Stimulated activated CD4-positive, alpha-beta T cell treated with anti-CD3 and anti-CD28 coated beads, Interleukin-1b, Interleukin-23, amount 100 ng/mL, for 48 hours (primary cell): Measurements from ENCODE around the gene NBAS.

Experiments used
- DNase-seq: peaks from one replicate; pipeline ENCODE4 v3.0.0-alpha.2; 2020

The NBAS gene

GRCh38 chr2:15560988-15561573 is at the start of gene NBAS:
Gene NBAS (minus strand): TSS chr2:15561334. CDS start chr2:15561304, 30 bp downstream.
- peak; percentile 76 for DNase-seq

DNA sequence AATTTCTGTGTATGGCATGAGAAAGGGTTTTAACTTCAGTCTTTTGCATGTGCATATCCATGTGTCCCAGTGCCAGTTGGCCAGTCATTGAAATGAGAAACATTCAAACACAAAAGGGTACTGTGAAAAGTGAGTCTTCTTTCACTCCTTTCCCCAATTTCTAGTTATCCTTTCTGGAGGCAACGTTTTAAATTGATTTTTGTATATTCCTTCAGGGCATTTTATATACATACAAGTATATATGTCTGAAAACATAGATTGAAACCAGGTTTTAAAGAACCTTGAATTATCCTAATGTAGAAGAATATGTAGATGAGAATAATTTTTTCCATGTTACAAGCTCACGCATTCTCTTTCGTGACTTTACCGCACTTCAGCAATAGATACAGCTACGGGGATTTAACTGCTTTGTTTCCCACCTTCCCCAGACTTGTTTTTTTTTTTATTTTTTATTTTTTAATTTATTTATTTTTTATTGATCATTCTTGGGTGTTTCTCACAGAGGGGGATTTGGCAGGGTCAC is 49.4 kb upstream of the NBAS start:
- DNase-seq: no peak

DNA sequence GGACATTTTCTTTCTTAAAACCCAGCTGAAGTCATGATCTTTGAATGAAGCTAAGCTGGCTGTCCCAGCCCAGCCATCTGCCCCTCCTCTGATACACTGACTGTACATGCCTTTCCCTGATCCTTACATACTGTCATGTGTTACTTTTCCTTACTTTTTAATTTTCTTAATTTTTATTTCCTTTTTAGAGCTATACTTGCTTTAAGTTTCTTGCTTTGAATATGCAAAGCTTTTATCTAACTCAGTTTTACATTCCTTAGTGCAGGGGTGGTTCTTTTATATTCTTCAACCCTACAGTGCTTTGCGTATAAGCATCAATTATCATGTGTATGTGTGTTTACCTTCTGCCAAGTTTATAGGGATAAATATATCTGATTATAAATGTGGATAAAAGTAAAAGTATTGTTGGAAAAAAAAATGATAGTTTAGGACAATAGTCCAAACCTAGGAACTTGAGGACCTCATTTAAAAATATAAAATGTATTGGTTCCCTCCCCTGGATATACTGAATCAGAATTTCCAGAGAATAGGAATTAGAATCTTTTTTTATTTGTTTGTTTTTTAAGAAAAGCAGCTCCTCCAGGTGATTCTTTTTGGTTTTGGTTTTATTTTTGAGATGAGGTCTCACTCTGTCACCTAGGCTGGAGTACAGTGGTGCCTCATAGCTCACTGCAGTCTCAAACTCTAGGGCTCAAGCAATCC is 48.4 kb upstream of the NBAS start:
- DNase-seq: no peak

DNA sequence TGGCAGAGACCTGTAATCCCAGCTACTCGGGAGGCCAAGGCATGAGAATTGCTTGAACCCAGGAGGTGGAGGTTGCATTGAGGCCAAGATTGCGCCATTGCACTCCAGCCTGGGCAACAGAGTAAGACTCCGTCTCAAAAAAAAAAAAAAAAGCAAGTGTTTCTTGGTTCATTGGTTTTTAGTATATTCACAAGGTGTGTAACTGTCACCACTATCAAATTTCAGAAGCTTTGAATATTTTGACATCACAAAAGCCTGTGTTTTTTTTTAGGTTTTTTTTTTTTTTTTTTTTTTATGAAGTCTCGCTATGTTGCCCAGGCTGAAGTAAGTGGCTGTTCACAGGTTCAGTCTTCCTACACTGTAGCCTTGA is 47.2 kb upstream of the NBAS start:
- DNase-seq: no peak

DNA sequence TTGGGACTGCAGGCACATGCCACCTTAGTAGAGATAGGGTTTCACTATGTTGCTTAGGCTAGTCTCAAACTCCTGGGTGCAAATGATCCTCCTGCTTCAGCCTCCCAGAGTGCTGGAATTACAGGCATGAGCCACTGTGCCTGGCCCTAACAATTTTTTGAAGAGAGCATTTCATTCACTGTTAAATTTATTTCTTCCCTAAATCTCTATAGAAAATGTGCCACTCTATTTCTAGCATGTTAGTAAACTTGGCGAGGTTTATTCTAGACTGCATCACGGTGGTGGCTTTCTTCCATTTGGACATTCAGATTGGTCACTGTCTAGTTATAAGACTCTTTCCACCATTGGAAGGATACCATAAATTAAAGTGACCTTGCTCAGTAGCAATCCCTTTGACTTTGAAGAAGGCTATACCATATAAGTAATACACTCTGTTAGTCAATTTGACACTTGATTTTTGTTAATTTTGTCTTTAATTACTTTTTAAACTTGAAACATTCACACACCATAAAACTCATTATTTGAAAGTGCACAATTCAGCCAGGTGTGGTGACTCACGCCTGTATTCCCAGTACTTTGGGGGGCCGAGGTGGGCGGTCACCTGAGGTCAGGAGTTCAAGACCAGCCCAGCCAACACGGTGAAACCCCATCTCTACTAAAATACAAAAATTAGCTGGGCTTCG is 46.7 kb upstream of the NBAS start:
- DNase-seq: no peak

DNA sequence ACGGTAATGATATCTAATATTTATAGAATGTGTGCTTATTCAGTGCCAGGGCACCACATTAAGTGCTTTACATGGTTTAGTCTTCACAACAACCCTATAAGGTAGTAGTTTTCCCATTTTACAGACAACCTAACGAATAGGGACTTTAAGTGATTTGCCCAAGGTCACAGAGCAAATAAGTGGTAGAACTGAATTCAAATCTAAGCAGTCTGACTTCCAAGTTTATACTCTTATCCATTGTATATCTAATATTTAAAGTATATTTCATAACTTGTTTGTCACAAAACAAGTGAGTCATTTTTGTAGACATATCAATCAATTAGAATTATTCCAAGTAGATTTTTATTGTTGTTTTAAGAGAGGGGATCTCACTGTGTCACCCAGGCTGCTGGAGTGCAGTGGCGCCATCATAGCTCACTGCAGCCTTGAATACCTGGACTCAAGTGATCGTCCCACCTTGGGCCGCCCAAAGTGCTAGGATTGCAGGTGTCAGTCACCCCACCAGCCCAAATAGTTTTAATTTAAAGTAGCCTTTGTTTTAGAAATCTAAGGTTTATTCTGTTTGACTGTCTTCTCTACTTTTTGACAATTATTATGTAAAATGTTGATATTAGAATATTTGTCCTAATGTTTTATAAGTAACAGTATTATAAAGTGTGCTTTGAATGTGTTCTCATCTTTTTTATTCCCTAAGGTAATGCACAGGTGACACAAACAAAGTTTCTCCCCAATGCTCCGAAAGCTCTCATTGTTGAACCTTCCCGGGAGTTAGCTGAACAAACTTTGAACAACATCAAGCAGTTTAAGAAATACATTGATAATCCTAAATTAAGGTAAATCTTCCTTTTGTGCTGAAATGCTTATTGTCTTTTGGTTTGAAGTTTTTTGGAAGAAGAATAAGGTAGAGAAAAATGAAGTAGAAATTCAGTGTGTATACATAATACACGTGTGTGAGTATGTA is 45.6 kb upstream of the NBAS start:
- no peak for DNase-seq

DNA sequence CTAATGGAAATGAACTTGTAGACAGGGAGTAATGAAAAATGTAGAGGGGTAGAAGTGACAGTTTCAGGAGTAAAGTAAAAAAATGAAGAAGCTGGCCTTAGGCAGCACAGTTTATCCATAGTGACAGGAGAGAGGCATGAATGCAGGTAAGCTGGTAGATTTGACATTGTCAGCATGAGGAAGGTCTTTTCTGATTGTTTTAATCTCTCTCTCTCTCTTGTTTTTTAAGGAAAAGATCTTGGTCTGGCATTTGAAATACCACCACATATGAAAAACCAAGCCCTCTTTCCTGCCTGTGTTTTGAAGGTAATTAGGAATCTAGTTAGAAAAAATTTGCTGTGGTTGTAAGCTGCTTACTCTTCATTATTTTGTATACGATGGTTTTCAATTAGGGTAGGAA is 44.6 kb upstream of the NBAS start:
- DNase-seq: no peak

- DNase-seq: no peak
Measured at GRCh38 chr2:15603948-15604347, 42.8 kb upstream of the NBAS start.

DNA sequence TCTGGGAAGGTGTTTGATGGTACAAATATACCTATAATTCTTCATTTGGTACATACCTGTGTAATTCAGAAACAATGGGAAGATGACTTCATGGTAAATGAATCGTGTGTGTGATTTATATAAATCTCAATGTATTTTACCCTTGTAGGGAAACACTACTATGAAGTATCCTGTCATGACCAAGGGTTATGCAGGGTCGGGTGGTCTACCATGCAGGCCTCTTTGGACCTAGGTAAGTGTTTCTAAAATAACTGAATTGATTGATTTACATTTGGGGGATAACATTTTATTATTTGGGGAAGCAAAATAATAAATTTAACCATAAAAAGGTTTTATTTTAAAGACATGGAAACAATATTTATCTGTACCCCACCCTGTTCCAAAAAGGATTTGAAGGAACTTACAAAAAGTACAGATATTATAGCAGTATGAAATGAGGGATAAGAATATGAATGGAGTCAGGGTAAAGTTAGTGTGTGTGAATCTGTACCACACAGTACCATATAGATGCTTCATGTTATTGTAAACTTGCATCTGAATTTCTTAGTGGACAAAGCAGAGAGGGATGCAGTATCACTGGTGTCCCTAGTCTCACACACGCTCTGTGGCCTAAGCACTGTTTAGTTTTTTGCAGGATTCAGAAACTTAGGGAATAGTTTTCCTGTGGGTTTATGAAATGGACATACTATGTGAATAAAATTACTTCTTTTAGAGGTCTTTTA is 42.1 kb upstream of the NBAS start:
- no peak for DNase-seq

GRCh38 chr2:15602393-15602792 is 41.3 kb upstream of the NBAS start:
- no peak for DNase-seq

DNA sequence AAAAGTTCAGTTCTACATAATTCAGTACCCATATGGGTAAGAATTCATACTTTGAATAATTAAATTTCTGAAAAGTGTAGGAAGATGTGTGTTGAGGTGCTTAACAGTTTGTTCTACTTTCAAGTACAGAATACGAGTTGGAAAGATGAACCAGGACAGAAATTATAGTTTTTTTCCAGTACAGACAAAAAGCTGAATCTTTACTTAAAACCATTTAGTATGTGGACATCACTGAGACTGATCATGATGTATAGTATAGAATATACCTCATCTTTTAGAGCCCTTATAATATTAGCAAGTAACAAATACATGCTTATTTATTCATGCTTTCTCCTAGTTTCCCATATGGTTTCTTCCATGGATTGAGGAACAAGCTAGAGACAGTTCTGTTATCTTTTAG is 40.5 kb upstream of the NBAS start:
- no peak for DNase-seq

DNA sequence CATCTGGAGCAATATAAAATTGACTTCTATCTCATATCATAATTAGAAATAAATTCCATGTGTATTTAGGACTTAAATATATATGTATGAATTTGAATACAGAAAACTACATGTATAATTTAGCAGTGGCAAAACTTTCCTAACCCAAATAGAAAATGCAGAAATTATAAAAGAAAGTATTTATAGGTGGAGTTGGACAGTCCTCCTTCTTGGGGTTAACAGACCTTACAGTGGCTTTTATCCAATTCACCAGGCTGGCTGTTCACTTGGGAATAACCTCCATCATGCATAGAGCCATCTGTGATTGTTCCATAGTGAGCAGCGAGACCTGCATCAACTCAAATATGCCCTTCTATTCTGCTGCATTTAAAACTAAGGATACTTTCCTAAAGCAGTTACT is 38.9 kb upstream of the NBAS start:
- DNase-seq: no peak

DNA sequence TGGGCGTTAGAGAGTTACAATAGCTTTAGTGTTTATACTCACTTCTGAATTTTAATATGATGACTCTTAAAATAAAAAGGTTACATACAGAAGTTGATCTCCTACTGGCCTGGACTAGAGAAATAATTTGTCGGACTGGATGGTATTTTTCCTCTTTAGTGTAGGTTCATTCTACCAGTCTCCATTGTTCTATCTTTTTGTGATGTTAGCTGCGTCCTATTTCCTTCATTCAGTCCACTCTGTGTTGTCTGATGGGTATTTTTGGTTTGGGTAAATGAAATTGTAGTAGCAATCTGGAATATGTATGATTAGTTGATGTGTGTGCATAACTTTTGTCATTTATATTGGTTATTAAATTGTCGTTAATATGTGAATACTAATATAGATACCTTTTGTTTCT is 35.8 kb upstream of the NBAS start:
- no peak for DNase-seq

DNA sequence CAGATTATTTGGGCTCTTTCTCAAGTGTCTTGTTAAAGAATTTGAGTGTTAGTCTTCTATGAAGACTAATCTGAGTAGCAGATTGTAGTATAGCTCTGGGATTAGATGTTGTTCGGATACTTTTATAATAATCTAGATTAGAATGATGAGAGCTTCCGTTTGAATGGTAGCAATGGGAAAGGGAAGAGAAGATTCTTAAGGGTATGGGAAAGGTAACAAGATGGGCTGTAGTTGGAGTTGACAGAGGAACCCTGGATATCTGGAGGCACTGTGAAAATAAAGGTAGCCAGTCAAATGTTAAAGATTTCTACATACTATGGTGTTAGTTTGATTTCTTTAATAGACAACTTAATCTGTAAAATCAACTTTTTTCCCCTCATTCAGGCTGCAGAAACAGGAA is 35.2 kb upstream of the NBAS start:
- DNase-seq: no peak

DNA sequence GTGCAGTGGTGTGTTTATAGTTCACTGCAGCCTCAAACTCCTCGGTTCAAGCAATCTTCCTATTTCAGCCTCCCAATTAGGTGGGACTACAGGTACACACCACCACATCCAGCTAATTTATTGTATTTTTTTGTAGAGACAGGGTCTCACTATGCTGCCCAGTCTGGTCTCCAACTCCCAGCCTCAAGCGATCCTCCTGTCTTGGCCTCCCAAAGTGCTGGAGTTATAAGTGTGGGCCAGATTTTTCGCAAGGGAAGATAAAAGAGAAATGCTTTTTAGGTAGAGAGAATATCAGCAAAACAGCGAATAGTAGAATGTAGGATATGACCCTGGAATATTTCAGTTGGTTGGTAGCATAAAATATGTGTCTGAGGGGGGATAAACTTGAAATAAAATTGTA is 34.8 kb upstream of the NBAS start:
- DNase-seq: no peak

DNA sequence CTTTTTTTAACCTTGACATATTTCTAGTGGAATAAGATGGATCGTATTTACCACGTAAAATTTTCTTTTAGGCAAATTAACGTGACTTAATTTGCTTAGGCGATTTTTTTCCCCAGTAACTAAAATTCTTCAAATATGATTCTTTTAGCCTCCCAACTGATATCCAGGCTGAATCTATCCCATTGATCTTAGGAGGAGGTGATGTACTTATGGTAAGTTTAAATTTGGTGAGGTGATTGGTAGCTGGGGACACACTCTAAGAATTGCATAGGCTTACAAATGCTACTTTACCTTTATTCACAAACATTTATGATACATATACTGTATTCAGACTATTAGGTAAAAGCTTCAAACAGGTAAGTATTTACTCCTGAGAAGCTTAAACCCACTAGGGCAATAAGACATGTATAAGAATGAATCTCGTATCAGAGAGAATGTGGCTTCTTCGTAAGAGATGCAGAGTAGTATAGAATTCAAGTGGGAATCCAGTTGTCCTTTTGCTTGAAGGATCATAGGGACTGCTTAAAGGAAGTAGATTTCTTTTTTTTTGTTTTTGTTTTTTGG is 34.3 kb upstream of the NBAS start:
- DNase-seq: no peak

DNA sequence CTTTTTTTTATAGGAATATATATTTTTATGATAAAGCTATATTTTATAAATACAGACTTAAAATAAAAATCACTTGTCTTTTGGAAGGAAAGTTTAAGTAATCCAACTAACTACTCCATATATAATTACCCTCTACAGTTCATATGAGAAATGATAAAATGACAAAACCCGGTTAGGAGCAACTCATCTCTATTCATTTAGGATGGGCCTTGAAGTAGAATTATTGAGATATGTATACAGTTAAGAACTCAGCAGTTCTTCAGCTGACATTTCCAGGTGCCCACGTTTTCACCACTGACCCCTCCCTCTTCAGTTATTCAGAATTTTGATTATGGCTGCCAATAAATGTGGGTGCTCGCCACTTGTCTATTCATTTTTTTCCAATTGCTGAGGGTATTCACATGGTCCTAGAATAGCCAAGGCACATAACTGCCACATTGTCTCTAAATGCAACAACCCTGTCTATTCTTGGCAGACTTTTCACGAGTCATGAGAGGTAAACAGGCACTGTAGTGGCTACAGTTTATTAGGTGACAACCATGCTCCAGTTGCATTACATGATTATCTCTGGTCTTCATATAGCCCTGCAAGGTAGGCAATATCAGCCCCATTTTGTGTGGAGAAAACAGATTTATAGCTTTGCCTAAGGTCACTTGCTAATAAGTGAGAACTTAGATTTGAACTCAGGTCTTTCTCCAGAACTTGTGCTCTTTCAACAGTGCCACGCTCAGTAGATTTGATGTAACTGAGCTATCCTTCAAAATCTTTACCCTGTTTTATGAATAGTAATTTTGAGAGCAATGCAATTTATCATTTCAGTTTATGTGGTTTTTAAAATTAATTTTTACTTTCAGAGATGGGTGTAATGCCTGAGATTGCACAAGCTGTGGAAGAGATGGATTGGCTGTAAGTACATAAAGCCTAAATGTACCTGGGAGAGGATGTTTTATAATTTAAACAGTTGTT is 33.4 kb upstream of the NBAS start:
- DNase-seq: no peak

DNA sequence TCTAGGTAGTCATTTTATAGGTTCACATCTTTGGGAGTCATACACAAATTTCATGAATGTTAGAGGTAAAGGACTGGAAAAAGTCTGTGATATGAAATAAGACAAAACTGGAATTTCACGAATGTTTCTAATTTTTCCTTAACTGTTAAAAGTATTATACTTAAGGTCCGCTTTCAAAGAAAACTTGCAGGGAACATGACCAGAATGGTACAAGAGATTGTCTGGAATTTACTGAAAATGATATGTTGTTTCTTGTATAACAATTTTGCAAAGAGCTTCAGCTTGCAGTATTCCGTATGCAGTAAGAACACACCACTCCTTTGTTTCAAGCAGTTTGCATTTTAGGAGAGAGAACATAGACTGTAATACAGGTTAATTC is 32.2 kb upstream of the NBAS start:
- no peak for DNase-seq

DNA sequence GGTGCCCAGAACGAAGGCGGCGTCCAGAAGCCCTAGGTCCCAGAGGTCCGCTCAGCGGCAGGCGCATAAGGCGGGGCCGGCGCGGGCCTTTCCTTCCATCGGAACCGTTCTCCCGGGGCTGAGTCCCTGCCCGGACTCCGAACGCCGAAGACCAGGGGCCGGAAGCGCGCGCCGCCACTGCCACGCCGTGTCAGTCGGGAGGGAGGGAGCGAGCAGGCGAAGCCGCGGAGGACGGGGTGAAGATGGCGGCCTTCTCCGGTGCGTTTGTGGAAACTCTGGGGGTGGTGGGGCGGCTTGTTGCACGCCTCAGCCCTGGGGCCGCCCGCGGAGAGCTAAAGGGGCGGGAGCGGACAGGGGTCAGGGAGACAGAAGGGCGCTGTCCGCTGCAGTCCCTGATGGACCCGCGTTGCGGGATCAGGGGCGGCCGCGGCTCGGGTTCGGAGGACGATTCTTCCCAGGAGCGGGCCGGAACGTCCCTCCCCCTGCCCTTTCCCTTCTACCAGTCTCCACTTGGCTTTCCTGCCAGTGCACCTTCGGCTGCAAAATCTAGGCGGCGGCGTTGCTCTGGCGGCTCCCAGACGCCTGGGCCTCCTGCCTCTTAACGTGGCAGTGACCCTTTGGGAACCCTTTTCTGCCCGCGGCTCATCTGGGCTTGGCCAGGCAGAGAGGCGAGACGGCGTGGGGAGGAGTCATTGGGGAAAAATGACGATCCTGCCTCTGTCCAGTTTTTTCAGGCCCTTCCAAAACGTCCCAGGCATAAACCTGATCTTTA is 30.7 kb upstream of the NBAS start, which contains the start of gene DDX1:
Gene DDX1 (plus strand): TSS at position 177 of the 772 bp plus-strand sequence. CDS start 66 bp downstream, at position 243.
- peak; percentile 88 for DNase-seq

DNA sequence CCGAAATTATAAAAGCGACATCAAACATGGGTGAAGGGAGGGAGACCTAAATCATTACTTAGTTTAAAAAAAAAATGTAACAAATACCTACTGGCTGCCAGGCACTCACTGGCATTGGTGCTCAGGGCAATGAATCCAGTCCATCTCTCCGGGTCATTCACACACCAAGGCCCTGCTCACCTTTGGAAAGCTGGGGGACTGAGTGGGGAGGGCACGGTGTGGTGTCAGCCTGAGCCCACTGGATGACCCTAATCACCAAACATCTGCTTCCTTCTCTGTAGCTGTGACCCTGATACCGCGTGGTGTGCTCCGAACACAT is 30.2 kb upstream of the NBAS start:
- DNase-seq: no peak
